GM21576 (cell line): Measurements from ENCODE around the gene VOPP1.
A peak's percentile ranks its signal among the peaks of the same experiment; 100 is the strongest.

Source experiments
- ATAC-seq: cut with Tn5 transposase; IDR thresholded peaks from one replicate; pipeline ENCODE4 v1.9.1; 2021; ENCODE audit warnings: mild to moderate bottlenecking, moderate library complexity; ENCODE audit not compliant: unreplicated experiment

VOPP1 gene

DNA sequence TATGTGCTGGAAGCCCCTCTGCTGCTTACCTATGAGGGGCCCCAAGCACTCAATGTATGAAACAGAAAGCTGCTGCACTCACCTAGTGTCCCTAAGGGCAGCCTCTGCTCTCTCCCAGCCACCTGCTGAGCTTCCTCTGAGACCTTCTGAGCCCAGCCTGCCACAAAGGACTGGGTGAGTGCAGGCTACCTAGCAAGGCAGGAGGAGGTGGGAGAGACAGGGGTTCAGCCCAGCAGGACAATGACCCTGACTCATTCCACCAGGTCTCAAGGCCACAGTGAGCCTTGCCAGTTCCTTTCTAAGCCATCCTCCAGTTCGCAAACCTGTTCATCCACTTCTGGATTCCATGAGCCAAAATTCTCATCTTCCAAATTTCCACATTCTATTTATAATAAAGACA is 16.3 kb downstream of the VOPP1 start:
- ATAC-seq: peak; percentile 35

DNA sequence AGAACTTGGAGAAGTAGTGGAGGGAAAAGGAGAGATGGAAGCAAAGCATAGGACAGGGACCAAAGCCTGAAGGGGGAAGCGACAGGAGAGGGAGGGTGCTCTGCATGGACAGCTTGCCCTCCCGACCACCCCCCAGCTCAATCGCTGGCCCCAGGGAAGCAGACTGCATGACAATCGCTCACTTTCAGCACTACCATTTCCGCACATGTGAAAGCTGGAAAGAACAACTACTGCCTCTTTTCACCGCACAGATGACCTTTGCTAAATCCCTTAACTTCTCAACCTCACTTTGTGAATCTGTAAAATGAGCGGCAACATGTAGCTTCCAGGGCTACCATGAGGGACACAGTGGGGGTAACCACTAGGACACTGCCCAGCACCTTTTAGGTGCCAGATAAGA is 17.1 kb downstream of the VOPP1 start:
- no peak for ATAC-seq

DNA sequence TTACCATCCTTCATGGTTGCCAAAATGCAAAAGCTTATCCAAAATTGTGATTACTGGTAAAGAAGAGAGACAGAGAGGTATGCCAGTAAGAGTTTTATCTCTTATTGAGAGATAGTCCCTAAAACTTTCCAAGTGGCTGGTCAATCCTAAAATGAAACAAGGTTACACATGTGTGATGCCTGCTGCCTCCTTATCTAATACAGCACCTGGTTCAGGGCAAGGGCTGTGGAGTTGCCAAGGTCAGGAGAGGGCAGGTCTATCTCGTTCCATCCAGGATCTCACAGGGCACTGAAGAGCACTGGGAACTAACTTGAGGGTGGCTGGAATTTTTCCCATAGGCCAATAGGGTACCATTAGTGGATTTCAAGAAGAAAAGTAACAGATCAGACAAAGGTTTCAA is 18.3 kb downstream of the VOPP1 start:
- ATAC-seq: no peak

- ATAC-seq: no peak
These were observed 19.3 kb downstream of the VOPP1 start for GRCh38 chr7:55553024-55553345.

- no peak for ATAC-seq
These were observed 19.8 kb downstream of the VOPP1 start for GRCh38 chr7:55552320-55553023.

- ATAC-seq: no peak
These were observed 21.3 kb downstream of the VOPP1 start for GRCh38 chr7:55550841-55551537.

- ATAC-seq: no peak
These were observed 22.2 kb downstream of the VOPP1 start for GRCh38 chr7:55550010-55550663.

DNA sequence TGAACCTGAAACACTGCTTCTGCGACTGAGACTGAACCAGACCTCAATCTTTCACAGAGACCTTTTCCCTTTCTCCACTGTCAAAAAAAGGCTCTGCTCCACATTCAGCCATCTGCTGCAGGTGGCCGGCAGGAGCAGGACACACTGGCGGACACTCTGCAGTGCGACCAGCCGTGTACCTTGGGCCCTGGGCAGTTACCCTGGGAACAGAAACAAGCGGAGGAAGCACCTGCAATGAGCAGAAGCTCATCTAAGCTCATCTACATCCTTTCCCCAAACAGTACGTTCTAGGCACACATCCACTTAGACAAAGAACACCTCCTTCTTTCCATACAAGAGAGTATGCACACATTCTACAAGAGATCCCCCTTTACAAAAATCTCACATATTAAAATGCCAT is 22.8 kb downstream of the VOPP1 start:
- ATAC-seq: peak; percentile 50

- ATAC-seq: peak; percentile 36
These were observed 24.0 kb downstream of the VOPP1 start for GRCh38 chr7:55548295-55548731.

DNA sequence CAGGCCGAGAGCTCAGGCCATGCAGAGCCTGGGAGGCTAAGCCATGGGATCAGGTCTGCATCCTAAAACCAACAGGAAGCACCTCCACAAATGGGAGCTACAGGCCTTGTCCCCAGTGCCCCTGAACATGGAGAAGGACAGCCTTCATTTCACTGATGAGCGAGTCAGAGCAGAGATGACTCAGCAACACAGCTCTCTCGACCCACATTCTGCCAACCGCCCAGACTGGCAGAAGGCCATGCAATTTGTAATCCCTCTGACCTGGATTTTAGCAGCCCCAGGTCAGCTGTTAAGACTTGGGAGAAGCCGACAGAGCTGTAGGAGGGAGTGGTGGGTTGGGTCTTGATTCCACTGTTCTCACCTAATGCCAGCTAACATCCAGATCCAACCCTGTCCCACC is 25.5 kb downstream of the VOPP1 start:
- ATAC-seq: peak; percentile 34

DNA sequence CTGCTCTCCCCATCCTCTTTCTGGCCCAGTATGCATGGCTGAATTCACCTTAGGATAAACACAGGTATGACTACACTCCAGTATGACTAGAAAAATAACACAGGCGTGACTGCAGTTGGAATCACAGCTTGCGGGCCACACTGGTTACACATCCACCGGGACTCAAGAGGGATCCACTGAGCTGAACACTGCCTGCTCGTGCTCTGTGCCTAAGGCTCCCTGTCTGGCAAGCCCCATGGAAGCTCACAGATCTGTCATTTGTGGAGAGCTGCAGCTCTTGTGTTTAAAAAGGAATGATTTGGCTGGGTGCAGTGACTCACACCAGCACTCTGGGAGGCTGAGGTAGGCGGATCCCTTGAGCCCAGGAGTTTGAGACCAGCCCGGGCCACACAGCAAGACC is 26.8 kb downstream of the VOPP1 start:
- ATAC-seq: no peak

- ATAC-seq: no peak
These were observed 32.0 kb downstream of the VOPP1 start for GRCh38 chr7:55540226-55540858.

DNA sequence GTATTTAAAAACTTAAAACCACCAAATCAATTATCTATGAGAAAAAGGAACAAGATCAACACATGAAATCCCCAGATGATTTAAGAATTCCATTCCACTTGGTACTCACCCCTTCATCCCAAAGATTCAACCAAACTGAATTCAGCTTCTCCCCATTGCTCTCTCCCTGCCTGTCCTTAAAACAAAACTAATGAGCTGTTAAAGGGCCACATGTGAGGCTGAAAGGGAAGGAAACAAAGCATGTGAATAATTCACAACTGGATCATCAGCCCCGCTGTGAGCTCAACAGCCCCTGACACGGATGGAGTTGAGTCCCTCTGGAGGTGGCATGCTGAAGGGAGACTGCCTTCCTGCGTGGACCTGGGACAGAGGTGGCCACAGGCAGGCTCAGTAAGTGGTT is 32.9 kb downstream of the VOPP1 start:
- no peak for ATAC-seq

DNA sequence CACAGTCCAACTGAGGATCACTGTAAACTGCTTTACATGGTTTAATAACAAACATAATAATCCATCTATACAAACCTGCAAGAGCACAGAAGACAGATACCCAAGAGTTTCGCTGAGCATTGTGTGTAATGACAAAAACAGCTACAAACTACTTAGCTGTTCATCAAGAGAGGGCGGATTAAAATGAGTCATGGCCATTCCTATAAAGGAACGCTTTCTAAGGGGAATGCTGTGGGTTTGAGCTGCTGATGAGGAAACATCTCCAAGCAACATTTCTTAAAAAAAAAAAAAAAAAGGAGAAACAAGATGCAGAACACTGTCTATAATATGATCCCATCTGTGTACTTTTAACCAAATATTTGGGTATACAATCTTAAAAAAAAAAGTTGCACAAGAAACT is 33.8 kb downstream of the VOPP1 start:
- ATAC-seq: no peak

DNA sequence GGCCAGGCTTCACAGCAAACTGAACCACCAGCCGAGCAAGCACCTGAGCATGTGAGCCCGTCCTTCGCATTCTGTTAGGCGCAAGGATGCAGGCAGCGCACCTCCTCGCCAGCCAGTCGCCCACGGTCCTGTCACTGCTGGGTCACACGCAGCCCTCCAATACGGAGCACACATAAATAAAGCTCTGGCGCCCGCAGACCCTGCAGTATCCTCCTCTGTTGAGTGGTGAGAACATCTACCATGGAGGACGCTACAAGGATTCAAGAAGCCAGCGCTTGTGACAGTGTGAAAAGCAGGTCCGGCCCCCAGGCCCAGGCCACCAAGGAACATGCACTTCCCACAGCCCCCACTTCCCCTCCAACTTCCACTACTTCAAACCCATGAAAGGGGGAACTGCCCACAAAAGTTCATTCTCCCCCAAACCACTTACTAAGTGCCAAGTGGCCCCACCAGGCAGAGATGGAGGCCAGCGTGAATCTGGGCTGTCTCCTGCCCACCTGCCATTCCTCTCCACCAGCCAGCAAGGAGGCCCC is 34.8 kb downstream of the VOPP1 start:
- no peak for ATAC-seq

DNA sequence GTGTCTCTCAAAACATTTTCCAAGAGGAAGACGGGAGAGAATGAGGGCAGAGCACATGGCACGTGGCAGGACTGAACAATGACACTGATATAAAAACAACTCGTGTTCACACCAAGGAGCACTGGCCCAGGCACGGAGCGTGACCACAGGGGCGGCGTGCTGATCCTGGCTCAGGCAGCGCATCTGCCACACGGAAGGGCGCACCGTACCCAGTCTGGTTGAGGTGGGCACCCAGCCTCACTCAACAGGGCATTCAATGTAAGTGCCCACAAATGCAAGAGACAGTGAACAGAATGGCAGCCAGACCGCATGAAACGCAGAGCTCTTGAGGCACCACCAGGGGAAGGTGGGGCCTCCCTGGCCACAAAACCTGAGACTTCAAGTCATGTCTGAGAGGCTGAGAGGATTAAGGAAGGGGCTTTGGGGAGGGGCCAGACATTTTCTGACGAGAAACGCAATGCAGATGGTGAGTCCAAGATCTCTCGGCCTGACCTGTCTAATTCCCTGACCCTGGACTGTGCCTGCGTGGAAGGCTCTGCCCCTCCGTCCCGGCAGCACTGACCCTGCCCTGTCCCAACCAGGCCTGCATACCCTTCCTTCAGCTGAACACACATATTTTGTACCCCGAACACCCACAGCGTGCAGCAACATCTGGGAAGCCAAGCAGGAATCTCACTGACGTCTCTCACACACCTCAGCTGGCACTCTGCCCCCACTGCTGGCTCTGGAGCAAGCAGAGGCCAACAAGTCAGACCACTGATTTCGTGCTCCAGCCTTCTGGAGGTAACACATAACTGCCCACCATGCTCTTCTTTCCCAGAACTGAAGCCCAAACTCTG is 35.5 kb downstream of the VOPP1 start:
- no peak for ATAC-seq

GRCh38 chr7:55535617-55536016 is 36.7 kb downstream of the VOPP1 start:
- no peak for ATAC-seq

GRCh38 chr7:55534916-55535590 is 37.2 kb downstream of the VOPP1 start:
- ATAC-seq: no peak

GRCh38 chr7:55534262-55534915 is 37.9 kb downstream of the VOPP1 start:
- peak; percentile 56 for ATAC-seq

GRCh38 chr7:55533729-55534080 is 38.6 kb downstream of the VOPP1 start:
- no peak for ATAC-seq
